Right atrium auricular region (tissue), 2 donors: ENCODE results near the gene BICDL2. TPM values are rescaled to one million over a fixed set of nuclear protein-coding genes. Genes with fewer than 3 reads are reported as not detected.
"Not testable (repeated sequence)": the region's sequence is repeated elsewhere in the genome, so short reads cannot be mapped to it uniquely, and the experiment has no call there.

Experiments used
- DNase-seq: peaks from one replicate; pipeline ENCODE4 v3.0.0-alpha.2; 2019; ENCODE audit warnings: low spot score
- H3K27ac ChIP-seq, 2 donors: fragments of 200-600 bp; sonication (generic); 1 replicate in 1 of 2; 2 replicates in 1 of 2; pipeline ENCODE4 v1.5.1; 2016 to 2019
- H3K27me3 ChIP-seq, 2 donors: fragments of 200-600 bp; sonication (generic); one replicate each; pipeline versions ENCODE4 v1.5.1 to v1.6.0; 2017 to 2019
- H3K36me3 ChIP-seq: fragments of 200-600 bp; sonication (generic); one replicate; pipeline ENCODE4 v1.5.1; 2016
- H3K4me1 ChIP-seq, 2 donors: fragments of 200-600 bp; sonication (generic); one replicate each; pipeline versions ENCODE4 v1.5.1 to v1.6.0; 2017 to 2019
- H3K4me3 ChIP-seq, 2 donors: fragments of 200-600 bp; sonication (generic); 1 replicate in 1 of 2; 2 replicates in 1 of 2; pipeline ENCODE4 v1.5.1; 2017 to 2019; ENCODE audit warnings: mild to moderate bottlenecking in 1 of 2, moderate library complexity in 1 of 2
- H3K9me3 ChIP-seq, 2 donors: fragments of 200-600 bp; sonication (generic); one replicate each; pipeline ENCODE4 v1.5.1; 2019
- total RNA-seq, 2 donors: library from RNA; depleted of rRNA; stranded (reverse); fragments of >200 nt; gene quantifications; one replicate each; pipeline ENCODE4 v1.1.0, GENCODE V29; 2016
- TF ChIP-seq, protein P1 (sequence below), 2 donors: fragments of 200-600 bp; sonication (generic); IDR thresholded peaks; one replicate each; pipeline ENCODE4 v1.5.1; 2019; ENCODE audit warnings: antibody characterized with exemption in 2 of 2

Gene BICDL2
- total RNA-seq, 2 donors from 2014 or later: 0.28 TPM; not detected in 1

GRCh38 chr16:3071655-3072054 lies 34.9 kb upstream of the BICDL2 start:
- H3K36me3 ChIP-seq: no peaks in the 10 kb centered on the region
- no peak for DNase-seq
- TF ChIP-seq, protein P1, sequence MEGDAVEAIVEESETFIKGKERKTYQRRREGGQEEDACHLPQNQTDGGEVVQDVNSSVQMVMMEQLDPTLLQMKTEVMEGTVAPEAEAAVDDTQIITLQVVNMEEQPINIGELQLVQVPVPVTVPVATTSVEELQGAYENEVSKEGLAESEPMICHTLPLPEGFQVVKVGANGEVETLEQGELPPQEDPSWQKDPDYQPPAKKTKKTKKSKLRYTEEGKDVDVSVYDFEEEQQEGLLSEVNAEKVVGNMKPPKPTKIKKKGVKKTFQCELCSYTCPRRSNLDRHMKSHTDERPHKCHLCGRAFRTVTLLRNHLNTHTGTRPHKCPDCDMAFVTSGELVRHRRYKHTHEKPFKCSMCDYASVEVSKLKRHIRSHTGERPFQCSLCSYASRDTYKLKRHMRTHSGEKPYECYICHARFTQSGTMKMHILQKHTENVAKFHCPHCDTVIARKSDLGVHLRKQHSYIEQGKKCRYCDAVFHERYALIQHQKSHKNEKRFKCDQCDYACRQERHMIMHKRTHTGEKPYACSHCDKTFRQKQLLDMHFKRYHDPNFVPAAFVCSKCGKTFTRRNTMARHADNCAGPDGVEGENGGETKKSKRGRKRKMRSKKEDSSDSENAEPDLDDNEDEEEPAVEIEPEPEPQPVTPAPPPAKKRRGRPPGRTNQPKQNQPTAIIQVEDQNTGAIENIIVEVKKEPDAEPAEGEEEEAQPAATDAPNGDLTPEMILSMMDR (IDR thresholded peaks at IDR 0.05): no peak
- no peak overlapping the region for H3K27ac ChIP-seq
- H3K9me3 ChIP-seq: no peaks in the 10 kb centered on the region
- H3K4me3 ChIP-seq: no peak overlapping the region
- H3K27me3 ChIP-seq: no peaks in the 10 kb centered on the region
- peaks cover 0 to 22% of the 10 kb centered on the region in 2 donors for H3K4me1 ChIP-seq

DNA sequence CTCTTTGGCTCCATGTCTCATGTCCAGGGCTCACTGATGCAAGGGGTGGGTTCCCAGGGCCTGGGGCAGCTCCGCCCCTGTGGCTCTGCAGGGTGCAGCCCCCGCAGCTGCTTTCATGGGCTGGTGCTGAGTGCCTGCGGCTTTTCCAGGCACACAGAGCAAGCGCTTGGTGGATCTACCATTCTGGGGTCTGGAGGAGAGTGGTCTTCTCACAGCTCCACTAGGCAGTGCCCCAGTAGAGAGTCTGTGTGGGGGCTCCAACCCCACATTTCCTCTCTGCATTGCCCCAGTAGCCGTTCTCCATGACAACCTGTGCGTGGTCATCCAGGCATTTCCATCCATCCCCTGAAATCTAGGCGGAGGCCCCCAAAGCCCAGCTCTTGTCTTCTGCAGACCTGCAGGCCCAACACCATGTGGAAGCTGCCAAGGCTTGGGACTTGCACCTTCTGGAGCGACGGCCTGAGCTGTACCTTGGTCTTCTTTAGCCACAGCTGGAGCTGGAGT lies 33.9 kb upstream of the BICDL2 start:
- Histone ChIP-seq H3K27ac (no peak overlapping the region), H3K9me3 (no peaks in the 10 kb centered on the region), H3K4me1 (peaks cover 0 to 23% of the 10 kb centered on the region in 2 donors), H3K27me3 (no peaks in the 10 kb centered on the region), H3K36me3 (no peaks in the 10 kb centered on the region), H3K4me3 (no peak overlapping the region)
- TF ChIP-seq, protein P1 (IDR thresholded peaks at IDR 0.05): no peak
- DNase-seq: no peak

GRCh38 chr16:3069146-3069545 lies 32.4 kb upstream of the BICDL2 start:
- not testable (repeated sequence) for DNase-seq, H3K4me3 ChIP-seq, H3K36me3 ChIP-seq, H3K27me3 ChIP-seq, H3K27ac ChIP-seq, H3K9me3 ChIP-seq
- H3K4me1 ChIP-seq: peaks cover 0 to 24% of the 10 kb centered on the region in 2 donors

DNA sequence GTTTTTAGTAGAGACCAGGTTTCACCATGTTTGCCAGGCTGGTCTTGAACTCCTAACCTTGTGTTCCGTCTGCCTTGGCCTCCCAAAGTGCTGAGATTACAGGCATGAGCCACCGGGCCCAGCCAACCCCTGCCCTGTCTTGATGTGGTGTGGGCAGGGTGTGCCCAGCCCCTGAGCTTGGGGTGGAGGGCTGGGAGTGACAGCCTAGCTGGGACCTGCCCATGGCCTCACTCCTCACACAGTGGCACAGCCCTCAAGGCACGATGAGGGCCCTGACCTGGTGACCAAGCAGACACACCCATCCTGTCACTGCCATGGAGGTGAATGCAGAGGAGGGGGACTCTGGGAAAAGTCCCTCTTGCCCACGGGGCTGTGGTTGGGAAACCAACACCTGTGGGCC lies 31.7 kb upstream of the BICDL2 start:
- DNase-seq: no peak
- H3K27ac ChIP-seq: no peak overlapping the region
- no peaks in the 10 kb centered on the region for H3K9me3 ChIP-seq
- H3K4me3 ChIP-seq: no peak overlapping the region
- H3K27me3 ChIP-seq: no peaks in the 10 kb centered on the region
- peaks cover 0 to 24% of the 10 kb centered on the region in 2 donors for H3K4me1 ChIP-seq
- TF ChIP-seq, protein P1 (IDR thresholded peaks at IDR 0.05): no peak
- no peaks in the 10 kb centered on the region for H3K36me3 ChIP-seq

DNA sequence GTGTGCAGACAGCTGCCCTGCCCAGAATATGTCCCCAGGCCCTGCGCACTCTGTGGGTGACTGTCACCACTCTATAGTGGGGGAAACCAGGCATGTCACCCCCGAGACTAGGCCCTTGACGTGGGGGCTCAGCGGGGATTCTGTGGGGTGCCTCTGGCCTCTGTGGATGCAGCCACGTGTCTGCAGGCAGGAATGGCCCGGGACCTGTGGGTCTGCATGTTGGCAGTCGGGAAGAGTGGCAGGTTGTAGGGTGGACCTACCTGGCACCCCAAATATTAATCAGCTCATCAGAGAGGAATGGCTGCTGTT lies 29.6 kb upstream of the BICDL2 start:
- Histone ChIP-seq H3K36me3 (no peaks in the 10 kb centered on the region), H3K27ac (peak overlapping the region; percentile 68 to 83), H3K4me3 (peak overlapping the region; percentile 43 to 47), H3K4me1 (peaks cover 0 to 24% of the 10 kb centered on the region in 2 donors), H3K9me3 (no peaks in the 10 kb centered on the region), H3K27me3 (no peaks in the 10 kb centered on the region)
- no peak for DNase-seq
- TF ChIP-seq, protein P1 (IDR thresholded peaks at IDR 0.05): no peak

- Histone ChIP-seq H3K27me3 (no peaks in the 10 kb centered on the region), H3K9me3 (no peaks in the 10 kb centered on the region), H3K36me3 (no peaks in the 10 kb centered on the region), H3K4me3 (peak overlapping the region; percentile 43 to 47), H3K27ac (peak overlapping the region; percentile 68 to 83), H3K4me1 (peaks cover 0 to 24% of the 10 kb centered on the region in 2 donors)
- TF ChIP-seq, protein P1 (IDR thresholded peaks at IDR 0.05): no peak
- DNase-seq: no peak
These were observed 29.1 kb upstream of the BICDL2 start for GRCh38 chr16:3065742-3066439.
